GM19455 (cell line): ENCODE data around the gene KLHL28.
A peak's percentile ranks its signal among the peaks of the same experiment; 100 is the strongest.

Experiments
- ATAC-seq: cut with Tn5 transposase; IDR thresholded peaks from one replicate; pipeline ENCODE4 v1.9.1; 2021; ENCODE audit not compliant: unreplicated experiment

The KLHL28 gene, protein sequence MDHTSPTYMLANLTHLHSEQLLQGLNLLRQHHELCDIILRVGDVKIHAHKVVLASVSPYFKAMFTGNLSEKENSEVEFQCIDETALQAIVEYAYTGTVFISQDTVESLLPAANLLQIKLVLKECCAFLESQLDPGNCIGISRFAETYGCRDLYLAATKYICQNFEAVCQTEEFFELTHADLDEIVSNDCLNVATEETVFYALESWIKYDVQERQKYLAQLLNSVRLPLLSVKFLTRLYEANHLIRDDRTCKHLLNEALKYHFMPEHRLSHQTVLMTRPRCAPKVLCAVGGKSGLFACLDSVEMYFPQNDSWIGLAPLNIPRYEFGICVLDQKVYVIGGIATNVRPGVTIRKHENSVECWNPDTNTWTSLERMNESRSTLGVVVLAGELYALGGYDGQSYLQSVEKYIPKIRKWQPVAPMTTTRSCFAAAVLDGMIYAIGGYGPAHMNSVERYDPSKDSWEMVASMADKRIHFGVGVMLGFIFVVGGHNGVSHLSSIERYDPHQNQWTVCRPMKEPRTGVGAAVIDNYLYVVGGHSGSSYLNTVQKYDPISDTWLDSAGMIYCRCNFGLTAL

DNA sequence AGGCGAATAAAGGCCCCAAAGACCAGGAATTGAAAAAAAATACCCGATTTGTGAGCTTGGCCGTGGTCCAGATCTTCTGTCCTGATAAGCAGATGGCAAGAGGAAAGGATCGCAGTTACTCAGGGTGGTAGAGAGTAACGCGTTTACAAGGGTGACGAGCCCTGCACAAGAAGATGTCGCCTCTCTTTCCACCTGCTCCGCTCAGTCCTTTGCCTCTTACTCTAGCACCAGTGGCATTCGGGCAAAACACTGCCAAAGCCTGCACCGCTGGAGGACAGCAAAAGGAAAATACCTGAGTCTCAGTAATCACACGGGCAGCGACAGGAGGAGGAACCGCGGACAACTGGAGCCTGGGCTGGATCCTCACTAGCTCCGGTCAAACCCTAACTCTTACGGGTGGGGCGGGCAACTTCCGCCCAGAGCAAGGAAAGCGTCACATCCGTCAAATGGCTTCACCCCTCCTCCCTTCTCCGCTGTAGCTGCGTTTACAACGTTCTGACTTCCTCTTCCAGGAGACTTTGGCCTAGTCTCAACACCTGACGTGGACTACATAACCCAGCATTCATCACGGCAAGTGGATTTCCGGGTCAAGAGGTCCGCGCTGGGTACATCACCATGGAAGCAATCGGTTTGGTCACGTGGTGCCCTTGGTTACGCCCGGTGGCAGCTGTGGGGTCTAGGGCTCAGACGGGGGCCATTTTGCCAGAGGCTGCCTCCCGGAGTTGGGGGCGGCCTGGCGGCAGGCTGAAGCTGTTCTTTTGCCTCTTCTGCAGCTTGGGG is at the start of gene KLHL28, which contains the start of gene TOGARAM1:
Gene KLHL28, minus strand, starts transcription at position 394 of the 780 bp plus-strand sequence. CDS start 16,019 bp downstream, outside the sequence.
Gene TOGARAM1, plus strand, starts transcription at position 637 of the 780 bp plus-strand sequence. CDS start 232 bp downstream, outside the sequence.
- ATAC-seq: peak; percentile 92

DNA sequence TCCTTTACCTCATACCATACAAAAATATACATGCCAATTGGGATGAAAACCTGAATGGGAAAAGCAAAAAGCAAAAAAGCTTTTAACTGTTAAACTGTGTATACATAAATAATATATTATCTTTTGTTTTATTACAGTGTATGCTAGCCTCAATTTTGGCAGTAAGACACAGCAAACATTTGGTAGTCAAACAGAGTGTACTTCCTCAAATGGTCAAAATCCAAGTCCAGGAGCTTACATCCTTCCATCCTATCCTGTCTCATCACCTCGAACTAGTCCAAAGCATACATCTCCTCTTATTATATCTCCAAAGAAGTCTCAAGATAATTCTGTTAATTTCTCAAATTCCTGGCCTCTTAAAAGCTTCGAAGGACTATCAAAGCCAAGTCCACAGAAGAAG is 42.2 kb upstream of the KLHL28 start:
- no peak for ATAC-seq

DNA sequence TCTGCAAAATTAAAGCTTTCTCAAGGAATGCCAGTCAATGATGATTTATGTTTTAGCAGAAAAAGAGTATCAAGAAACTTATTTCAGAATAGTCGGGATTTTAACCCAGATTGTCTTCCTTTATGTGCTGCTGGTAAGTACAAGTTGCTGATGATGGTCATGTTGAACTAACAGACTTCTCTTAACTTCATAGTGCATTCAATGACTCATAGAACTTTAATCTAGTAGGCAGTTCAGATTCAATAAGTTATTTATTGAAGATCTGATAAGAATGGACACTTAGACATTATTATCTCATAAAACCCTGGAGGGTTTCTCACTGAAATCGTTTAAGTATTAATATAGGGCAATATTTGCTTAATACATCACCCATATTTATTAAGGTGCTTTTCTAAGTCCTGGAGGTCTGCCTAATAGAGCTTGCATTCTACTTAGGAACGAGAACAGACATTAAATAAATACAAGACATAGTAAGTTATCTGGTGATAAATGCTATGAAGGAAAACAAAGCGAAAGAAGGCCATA is 34.1 kb upstream of the KLHL28 start:
- ATAC-seq: no peak

DNA sequence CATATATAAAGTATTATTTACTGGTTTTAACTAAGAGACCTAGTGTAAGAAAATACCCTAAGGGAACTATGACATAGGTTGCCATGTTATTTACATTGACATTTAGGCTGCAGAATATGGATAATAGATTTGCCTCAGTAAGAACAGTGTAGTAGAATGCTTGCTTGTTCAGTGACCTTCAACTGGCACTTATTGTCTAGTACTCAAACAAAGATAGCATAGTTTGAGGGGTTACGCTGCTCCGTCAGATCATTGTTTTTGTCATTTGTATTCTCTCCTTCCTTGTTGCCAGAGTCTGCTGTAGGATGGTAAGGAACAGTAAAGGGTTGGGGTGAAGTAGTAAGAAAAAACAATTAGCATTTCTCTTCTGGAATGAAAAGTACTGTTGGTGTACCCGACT is 33.4 kb upstream of the KLHL28 start:
- ATAC-seq: no peak

DNA sequence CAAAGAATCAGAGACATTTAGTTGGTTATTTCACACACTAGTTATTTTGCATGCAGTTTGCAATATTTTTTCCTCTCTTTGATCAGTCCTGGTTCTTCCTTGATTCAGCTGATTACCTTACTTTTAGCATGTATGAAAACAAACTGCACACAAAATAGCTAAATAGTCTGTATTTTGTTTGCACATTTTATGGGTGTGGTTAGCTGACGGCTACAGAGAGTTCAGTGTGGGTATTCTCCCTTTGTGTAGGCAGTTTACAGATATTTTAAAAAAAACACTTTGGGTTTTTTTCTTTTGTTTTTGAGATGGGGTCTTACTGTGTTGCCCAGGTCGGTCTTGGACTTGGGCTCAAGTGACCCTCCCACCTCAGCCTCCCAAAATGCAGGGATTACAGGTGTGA is 28.8 kb upstream of the KLHL28 start:
- ATAC-seq: no peak

DNA sequence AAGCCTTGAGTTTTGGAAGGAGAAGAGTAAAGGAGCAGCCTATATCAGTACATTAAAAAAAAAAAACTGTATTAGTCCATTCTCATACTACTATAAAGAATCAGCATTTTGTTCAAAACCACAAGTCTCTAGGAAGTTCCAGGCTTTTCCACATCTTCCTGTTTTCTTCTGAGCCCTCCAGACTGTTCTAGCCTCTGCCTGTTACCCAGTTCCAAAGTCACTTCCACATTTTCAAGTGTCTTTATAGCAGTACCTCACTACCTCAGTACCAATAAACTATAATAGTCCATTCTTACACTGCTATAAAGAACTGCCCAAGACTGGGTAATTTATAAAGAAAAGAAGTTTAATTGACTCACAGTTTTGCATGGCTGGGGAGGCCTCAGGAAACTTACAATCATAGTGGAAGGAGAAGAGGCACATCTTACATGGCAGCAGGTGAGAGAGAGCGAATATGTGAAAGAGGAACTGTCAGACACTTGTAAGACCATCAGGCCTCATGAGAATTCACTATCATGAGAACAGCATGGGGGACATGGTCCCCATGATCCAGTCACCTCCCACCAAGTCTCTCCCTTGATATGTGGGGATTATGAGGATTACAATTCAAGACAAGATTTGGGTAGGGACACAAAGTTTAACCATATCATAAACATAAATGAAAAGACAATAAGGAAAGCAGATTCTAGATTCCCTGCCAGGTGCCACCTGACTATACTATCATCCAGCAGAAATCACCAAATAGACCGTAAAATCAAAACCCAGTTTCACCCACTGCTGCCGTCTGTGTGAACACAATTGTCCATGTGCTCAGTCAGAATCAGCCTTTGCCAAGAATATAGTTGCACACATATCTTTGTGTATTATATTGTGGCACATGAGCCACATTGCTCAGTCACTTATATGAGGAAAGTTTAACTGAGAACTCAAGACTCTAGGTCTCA is 28.0 kb upstream of the KLHL28 start:
- no peak for ATAC-seq

DNA sequence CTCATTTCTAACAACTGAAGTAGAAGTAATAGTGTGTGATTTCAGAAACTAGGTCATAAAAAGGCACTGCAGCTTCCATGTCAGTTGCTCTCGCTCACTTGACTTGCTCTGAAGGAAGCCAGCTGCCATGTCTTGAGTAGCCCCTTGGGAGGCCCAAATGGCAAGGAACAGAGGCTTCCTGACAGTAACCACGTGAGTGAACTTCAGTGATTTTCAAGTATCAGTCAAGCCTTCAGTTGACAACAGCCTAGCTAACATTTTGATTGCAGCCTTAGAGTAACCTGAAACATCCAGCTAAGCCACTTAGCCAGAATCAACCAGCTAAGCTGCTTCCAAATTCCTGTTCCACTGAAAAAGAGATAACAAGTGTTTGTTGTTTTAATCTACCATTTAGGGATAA is 26.9 kb upstream of the KLHL28 start:
- ATAC-seq: no peak

DNA sequence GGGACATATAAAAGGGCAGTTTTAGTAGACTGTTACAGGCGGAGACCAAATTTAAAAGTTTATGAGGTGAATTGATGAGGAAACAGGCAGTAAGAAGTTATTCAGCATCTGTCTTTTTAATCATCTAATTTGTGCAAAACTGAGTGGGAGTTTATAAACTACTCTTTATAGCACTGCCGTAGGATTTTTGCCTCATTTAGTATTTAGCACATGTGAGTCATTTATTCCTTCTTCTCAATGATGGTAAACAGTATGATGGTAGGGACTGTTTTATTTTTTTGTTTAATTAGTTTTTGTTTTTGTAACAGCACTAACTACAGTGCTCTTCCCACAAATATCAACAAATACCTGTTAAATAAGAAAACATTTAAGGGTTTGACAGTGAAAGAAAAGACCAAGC is 20.8 kb upstream of the KLHL28 start:
- no peak for ATAC-seq

DNA sequence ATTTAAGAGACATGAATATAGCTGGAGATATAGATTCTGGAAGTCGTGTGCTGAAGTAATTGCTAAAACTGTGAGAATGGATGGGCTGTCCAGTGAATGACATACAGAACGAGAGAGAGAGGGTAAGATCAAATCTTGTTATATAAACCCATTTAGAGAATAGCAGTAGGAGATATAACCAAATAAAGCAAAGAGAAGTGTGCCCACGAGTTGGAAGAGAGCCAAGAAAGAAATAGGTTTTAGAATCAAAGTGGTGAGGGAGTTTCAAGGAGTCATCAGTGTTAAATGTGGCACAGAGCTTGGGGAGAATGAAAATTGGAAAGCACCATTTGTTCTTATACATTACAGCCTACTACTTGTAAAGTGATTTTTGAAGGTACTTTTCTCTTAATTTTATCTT is 19.5 kb upstream of the KLHL28 start:
- ATAC-seq: no peak

DNA sequence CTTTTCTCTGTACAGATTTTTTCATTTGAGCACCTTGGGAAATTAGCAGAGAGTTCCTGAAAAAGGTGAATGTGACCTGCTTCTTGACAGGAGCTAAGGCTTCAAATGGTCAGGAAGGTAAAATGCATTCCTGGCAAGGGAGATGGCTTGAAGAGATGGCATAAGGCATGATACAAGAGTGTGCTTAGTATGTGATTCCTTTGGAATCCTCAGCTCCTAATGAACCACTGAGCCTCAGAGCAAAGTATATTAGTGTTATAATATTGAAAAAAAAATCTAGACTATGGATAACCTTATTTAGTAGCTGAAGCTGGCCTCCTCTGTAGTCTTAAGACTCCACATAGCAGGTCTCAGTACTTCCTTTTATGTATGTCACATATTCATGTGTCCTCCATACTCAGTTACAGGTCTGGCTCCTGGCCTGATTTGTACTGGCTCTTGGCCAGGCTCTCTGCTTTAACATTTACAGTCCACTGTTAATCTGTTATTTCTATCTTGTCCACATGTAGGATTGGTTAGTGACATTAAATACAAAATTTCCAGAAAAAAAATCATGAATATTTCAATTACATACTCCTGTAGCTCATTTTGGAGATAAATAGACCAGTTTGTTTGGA is 18.1 kb upstream of the KLHL28 start:
- ATAC-seq: no peak

DNA sequence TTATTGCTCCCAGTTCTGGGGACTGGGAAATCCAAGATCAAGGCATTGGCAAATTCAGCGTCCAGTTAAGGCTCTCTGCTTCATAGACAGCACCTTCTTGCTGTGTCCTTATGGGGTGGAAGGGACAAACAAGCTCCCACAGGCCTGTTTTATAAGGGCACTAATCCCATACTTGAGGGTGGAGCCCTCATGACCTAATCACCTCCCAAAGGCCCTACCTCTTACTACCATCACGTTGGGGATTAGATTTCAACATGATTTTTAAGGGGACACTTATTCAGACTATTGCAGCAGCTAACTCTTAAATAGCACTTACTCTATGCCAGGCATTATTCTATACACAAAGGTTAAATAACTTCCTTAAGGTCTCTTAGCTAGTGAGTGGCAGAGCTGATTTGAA is 17.5 kb upstream of the KLHL28 start:
- no peak for ATAC-seq

DNA sequence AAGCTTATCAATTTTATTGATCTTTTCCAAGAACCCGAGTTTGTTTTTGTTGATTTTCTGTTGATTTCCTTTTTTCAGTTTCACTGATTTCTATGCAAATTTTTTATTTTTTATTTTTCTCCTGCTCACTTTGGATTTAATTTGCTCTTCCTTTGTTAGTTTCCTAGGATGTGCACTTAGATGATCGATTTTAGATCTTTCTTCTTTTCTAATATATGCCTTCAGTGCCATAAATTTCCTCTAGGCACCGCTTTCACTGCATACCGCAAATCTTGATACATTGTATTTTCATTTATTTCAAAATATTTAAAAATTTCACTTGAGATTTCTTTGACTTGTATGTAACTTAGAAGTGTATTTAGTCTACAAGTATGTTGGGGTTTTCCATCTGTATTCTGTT is 9.7 kb upstream of the KLHL28 start:
- no peak for ATAC-seq

DNA sequence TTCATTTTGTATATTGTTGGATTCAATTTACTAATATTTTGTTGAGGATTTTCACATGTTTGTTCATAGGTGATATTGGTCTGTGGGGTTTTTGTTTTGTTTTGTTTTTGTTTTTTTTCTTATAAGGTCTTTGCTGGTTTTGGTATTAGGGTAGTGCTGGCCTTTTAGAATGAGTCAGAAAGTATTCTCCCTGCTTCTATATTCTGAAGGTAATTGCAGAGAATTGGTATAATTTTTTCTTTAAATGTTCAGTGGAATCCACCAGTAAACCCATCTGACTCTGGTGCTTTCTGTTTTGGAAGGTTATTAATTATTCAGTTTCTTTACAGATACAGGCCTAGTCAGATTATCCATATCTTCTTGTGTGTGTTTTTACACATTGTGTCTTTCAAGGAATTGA is 9.2 kb upstream of the KLHL28 start:
- no peak for ATAC-seq

DNA sequence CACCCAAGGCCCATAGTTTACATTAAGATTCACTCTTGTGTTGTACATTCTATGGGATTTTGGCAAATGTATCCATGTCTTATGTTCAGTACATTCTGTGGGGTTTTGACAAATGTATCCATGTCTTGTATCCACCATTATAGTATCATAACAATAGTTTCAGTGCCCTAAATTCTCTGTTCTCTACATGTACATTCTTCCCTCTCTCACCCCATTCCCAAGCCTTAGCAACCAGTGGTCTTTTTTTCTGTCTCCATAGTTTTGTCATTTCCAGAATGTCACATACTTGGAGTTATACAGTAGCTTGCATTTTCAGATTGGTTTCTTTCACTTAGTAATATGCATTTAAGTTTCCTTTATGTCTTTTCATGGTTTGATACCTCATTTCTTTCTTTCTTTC is 7.0 kb upstream of the KLHL28 start:
- ATAC-seq: no peak

DNA sequence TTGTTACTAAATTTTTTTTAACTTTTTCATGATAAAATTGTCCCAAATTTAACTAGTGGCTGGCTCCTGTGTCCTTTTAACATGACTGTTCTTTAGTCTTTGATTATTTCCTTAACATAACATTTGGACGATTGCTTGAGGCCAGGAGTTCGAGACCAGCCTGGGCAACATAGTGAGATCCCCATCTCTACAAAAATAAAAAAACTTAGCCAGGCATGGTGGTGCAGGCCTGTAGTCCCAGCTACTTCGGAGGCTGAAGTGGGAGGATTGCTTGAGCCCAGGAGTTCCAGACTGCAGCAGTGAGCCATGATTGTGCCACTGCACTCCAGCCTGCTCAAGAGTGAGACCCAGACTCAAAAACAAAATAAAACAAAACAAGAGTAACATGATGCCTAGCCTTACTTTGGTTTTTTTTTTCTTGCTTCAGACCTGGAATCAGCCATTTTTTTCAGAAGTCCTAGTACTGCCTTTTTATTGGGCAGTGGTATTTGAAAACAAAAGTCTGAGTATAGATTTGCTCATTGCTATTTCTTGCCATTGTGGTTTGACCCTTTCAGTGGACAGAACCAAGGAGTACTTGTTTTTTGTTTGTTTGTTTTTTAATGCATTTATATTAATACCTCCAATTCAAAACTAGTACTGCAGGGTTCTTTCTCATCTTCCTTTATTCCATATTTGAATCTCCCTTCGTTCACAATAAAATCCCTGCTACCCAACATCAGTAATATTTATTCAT is 5.0 kb upstream of the KLHL28 start:
- ATAC-seq: no peak

DNA sequence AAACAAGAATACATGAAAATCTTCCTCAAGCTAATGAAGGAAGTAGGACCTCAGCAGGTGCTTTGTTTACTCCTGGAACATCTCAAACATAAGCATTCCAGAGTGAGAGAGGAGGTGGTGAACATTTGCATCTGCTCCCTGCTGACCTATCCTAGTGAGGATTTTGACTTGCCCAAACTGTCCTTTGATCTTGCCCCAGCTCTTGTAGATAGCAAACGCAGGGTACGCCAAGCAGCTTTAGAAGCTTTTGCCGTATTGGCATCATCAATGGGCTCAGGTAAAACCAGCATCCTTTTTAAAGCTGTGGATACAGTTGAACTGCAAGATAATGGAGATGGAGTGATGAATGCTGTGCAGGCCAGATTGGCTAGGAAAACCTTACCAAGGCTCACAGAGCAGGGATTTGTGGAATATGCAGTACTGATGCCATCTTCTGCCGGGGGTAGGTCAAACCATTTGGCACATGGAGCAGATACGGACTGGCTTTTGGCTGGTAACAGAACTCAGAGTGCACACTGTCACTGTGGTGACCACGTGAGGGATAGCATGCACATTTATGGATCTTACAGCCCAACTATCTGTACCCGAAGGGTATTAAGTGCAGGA is 2.1 kb upstream of the KLHL28 start:
- no peak for ATAC-seq

DNA sequence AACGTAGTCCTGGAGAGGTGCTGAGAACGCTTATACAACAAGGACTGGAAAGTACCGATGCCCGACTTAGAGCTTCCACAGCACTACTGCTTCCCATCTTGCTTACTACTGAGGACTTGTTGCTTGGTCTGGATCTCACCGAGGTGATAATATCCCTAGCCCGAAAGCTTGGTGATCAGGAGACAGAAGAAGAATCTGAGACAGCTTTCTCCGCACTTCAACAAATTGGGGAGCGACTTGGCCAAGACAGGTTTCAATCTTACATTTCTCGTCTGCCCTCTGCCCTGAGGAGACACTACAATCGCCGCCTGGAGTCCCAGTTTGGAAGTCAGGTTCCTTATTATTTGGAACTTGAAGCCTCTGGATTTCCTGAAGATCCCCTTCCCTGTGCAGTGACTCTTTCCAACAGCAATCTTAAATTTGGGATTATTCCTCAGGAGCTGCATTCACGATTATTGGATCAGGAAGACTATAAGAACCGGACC is 1.3 kb upstream of the KLHL28 start:
- ATAC-seq: no peak

DNA sequence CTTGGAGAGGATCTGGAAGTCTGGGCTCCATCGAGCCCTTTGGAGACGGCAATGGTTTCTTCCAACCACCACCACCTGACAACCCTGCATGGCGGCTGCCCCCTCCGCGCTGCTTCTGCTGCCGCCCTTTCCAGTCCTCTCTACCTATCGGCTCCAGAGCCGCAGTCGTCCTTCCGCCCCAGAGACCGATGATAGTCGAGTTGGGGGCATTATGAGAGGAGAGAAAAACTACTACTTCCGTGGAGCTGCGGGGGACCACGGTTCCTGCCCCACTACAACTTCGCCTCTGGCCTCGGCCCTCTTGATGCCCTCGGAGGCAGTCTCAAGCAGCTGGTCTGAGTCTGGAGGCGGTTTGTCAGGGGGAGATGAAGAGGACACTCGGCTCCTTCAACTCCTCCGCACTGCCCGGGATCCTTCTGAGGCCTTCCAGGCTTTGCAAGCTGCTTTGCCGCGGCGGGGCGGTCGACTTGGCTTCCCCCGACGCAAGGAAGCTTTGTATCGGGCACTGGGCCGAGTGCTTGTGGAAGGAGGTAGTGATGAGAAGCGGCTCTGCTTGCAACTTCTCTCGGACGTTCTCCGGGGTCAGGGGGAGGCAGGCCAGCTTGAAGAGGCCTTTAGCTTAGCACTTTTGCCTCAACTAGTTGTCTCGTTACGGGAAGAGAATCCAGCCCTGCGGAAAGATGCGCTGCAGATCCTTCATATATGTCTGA is 742 bp upstream of the KLHL28 start:
- peak; percentile 28 for ATAC-seq
